Posterior cingulate gyrus (tissue), 11 donors: ENCODE data around the gene CLEC4D.
"Not testable (repeated sequence)": the region's sequence is repeated elsewhere in the genome, so short reads cannot be mapped to it uniquely, and the experiment has no call there.

Experiments used
- DNase-seq, 10 donors: peaks; one replicate each; pipeline versions ENCODE4 v3.0.0 to v3.0.0-alpha.2; 2020 to 2021; ENCODE audit warnings: mixed read lengths in 3 of 10
- intact Hi-C: fragments of 100-400 bp; cut with DNase I; formaldehyde crosslinking; loops from one replicate; pipeline ENCODE4 v1.15.1; 2023

The CLEC4D gene

GRCh38 chr12:8513256-8513655, at the start of gene CLEC4D:
CLEC4D (plus strand) TSS chr12:8513503; CDS start chr12:8513733, 230 bp downstream.
- intact Hi-C loops, result no loop called here
- DNase-seq, result no peak

GRCh38 chr12:8465301-8465996, 47.9 kb upstream of the CLEC4D start:
- intact Hi-C loops, result no loop called here
- DNase-seq, result no peak

- no peak for DNase-seq
- intact Hi-C loops, result no loop called here
Observed at GRCh38 chr12:8466241-8466640, 47.1 kb upstream of the CLEC4D start.

- DNase-seq, result no peak
- intact Hi-C loops, result no loop called here
Observed at GRCh38 chr12:8471090-8471489, 42.2 kb upstream of the CLEC4D start.

GRCh38 chr12:8475508-8476203, 37.6 kb upstream of the CLEC4D start:
- intact Hi-C loops, result no loop called here

GRCh38 chr12:8482571-8483061, 30.7 kb upstream of the CLEC4D start:
- intact Hi-C loops, result no loop called here
- peak in 1 of 10 donors; percentile 65 for DNase-seq

More at GRCh38 chr12:8475508-8476203, 37.6 kb upstream of the CLEC4D start:
- no peak for DNase-seq

GRCh38 chr12:8483079-8483478, 30.2 kb upstream of the CLEC4D start:
- DNase-seq, result no peak
- intact Hi-C loops, result no loop called here

- DNase-seq, result no peak
Observed at GRCh38 chr12:8491646-8492530, 21.4 kb upstream of the CLEC4D start.

GRCh38 chr12:8493084-8493483, 20.2 kb upstream of the CLEC4D start:
- intact Hi-C loops, result no loop called here
- DNase-seq, result no peak

More at GRCh38 chr12:8491646-8492530, 21.4 kb upstream of the CLEC4D start:
- intact Hi-C loops, result no loop called here

GRCh38 chr12:8495671-8496070, 17.6 kb upstream of the CLEC4D start:
- DNase-seq, intact Hi-C loops: not testable (repeated sequence)

GRCh38 chr12:8496074-8496473, 17.2 kb upstream of the CLEC4D start:
- DNase-seq, result peak in 3 of 10 donors; percentile 19 to 51 (median 45)
- intact Hi-C loops, result not testable (repeated sequence)

GRCh38 chr12:8499616-8500015, 13.7 kb upstream of the CLEC4D start:
- DNase-seq, result no peak
- intact Hi-C loops, result no loop called here

- intact Hi-C loops, result no loop called here
- DNase-seq, result no peak
Observed at GRCh38 chr12:8501720-8502119, 11.6 kb upstream of the CLEC4D start.

GRCh38 chr12:8504351-8504750, 9.0 kb upstream of the CLEC4D start:
- intact Hi-C loops, result no loop called here

GRCh38 chr12:8507596-8507995, 5.7 kb upstream of the CLEC4D start:
- intact Hi-C loops, result no loop called here

More at GRCh38 chr12:8504351-8504750, 9.0 kb upstream of the CLEC4D start:
- no peak for DNase-seq

GRCh38 chr12:8508223-8508622, 5.1 kb upstream of the CLEC4D start:
- DNase-seq, result no peak
- intact Hi-C loops, result no loop called here

More at GRCh38 chr12:8507596-8507995, 5.7 kb upstream of the CLEC4D start:
- DNase-seq, result no peak

- no peak for DNase-seq
- intact Hi-C loops, result no loop called here
Observed at GRCh38 chr12:8508910-8509841, 4.1 kb upstream of the CLEC4D start.

- intact Hi-C loops, result no loop called here
- no peak for DNase-seq
Observed at GRCh38 chr12:8517971-8518370, 4.7 kb downstream of the CLEC4D start.

- intact Hi-C loops, result no loop called here
- DNase-seq, result no peak
Observed at GRCh38 chr12:8519171-8519570, 5.9 kb downstream of the CLEC4D start.
